Kasumi-1 (cell line): ENCODE results near the gene GTF2IRD1.
"Not testable (repeated sequence)": the region's sequence is repeated elsewhere in the genome, so short reads cannot be mapped to it uniquely, and the experiment has no call there.

ENCODE experiments used
- DNase-seq, 2 experiments: peaks; one replicate each; lab custom pipeline; 2025; lab: John Stamatoyannopoulos, UW

The GTF2IRD1 gene

GRCh38 chr7:74466196-74466813 lies 12.6 kb downstream of the GTF2IRD1 start:
- DNase-seq = no peak

GRCh38 chr7:74467876-74468275 lies 14.2 kb downstream of the GTF2IRD1 start:
- no peak for DNase-seq

GRCh38 chr7:74470504-74470903 lies 16.8 kb downstream of the GTF2IRD1 start:
- no peak for DNase-seq

- DNase-seq = no peak
These were observed 19.4 kb downstream of the GTF2IRD1 start for GRCh38 chr7:74473116-74473515.

- no peak for DNase-seq
These were observed 20.7 kb downstream of the GTF2IRD1 start for GRCh38 chr7:74474271-74474865.

- DNase-seq = no peak
These were observed 21.7 kb downstream of the GTF2IRD1 start for GRCh38 chr7:74475243-74475986.

- DNase-seq = no peak
These were observed 22.3 kb downstream of the GTF2IRD1 start for GRCh38 chr7:74475987-74476350.

- DNase-seq = no peak
These were observed 22.9 kb downstream of the GTF2IRD1 start for GRCh38 chr7:74476626-74477025.

GRCh38 chr7:74478671-74479065 lies 25.0 kb downstream of the GTF2IRD1 start:
- DNase-seq = no peak

- no peak for DNase-seq
These were observed 25.5 kb downstream of the GTF2IRD1 start for GRCh38 chr7:74479066-74479781.

- DNase-seq = no peak
These were observed 26.5 kb downstream of the GTF2IRD1 start for GRCh38 chr7:74479961-74480829.

GRCh38 chr7:74480861-74481417 lies 27.2 kb downstream of the GTF2IRD1 start:
- DNase-seq = peak in 1 of 2 experiments; percentile 13

- no peak for DNase-seq
These were observed 27.9 kb downstream of the GTF2IRD1 start for GRCh38 chr7:74481458-74482196.

- DNase-seq = no peak
These were observed 28.4 kb downstream of the GTF2IRD1 start for GRCh38 chr7:74482197-74482467.

- DNase-seq = no peak
These were observed 29.1 kb downstream of the GTF2IRD1 start for GRCh38 chr7:74482629-74483401.

- DNase-seq = no peak
These were observed 30.0 kb downstream of the GTF2IRD1 start for GRCh38 chr7:74483402-74484336.

GRCh38 chr7:74485611-74486010 lies 31.9 kb downstream of the GTF2IRD1 start:
- no peak for DNase-seq

GRCh38 chr7:74488518-74489030 lies 34.9 kb downstream of the GTF2IRD1 start:
- not testable (repeated sequence) for DNase-seq
